ENCODE data around the gene C10orf143.

Gene C10orf143

DNA sequence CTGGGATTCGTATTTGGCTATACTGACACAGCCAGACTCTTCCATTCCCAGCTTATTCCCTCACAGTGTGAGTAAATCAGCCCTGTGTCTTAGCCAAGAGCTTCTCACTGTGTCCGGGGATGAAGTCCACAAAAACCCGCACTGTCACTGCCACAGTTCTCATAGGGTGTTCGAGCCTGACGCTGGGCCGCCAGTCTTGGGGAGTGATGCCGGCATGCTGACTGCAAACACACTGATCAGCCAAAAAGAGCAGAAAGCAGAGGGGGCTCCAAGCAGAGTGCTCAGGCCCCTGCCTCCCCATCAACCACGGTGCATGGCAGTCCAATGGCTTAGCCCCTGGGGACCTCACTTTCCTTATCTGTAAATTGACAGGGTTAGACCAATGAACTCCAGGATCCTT, 36.7 kb downstream of the C10orf143 start:
- TF ChIP-seq, protein P1, sequence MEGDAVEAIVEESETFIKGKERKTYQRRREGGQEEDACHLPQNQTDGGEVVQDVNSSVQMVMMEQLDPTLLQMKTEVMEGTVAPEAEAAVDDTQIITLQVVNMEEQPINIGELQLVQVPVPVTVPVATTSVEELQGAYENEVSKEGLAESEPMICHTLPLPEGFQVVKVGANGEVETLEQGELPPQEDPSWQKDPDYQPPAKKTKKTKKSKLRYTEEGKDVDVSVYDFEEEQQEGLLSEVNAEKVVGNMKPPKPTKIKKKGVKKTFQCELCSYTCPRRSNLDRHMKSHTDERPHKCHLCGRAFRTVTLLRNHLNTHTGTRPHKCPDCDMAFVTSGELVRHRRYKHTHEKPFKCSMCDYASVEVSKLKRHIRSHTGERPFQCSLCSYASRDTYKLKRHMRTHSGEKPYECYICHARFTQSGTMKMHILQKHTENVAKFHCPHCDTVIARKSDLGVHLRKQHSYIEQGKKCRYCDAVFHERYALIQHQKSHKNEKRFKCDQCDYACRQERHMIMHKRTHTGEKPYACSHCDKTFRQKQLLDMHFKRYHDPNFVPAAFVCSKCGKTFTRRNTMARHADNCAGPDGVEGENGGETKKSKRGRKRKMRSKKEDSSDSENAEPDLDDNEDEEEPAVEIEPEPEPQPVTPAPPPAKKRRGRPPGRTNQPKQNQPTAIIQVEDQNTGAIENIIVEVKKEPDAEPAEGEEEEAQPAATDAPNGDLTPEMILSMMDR (IDR thresholded peaks at IDR 0.05), result no peak

- TF ChIP-seq, protein P1 (IDR thresholded peaks at IDR 0.05), result no peak
These were observed 38.4 kb downstream of the C10orf143 start for GRCh38 chr10:130072247-130072646.

- TF ChIP-seq, protein P1 (IDR thresholded peaks at IDR 0.05), result no peak
These were observed 42.7 kb downstream of the C10orf143 start for GRCh38 chr10:130067893-130068292.

- TF ChIP-seq, protein P1 (IDR thresholded peaks at IDR 0.05), result no peak
These were observed 43.9 kb downstream of the C10orf143 start for GRCh38 chr10:130066743-130067142.

DNA sequence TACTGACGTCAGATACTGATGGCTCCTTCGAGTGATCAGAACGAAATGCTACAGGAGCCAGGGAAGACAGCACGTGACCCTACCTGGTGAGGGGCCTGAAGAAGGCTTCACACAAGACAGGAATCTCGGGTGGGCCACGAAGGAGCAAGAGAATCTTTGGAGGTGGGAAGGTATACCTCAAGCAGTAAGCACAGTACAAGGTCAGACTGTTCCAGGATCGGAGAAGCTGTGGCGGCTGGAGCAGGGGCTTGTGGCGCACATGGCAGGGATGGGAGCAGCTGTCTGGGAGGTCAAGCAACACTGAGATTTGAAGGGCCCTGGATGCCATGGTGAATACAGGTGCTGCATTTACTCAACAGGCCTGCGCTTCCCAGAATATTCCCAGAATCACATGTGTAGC, 45.4 kb downstream of the C10orf143 start:
- TF ChIP-seq, protein P1 (IDR thresholded peaks at IDR 0.05), result no peak

- TF ChIP-seq, protein P1 (IDR thresholded peaks at IDR 0.05), result no peak
These were observed 45.8 kb downstream of the C10orf143 start for GRCh38 chr10:130064783-130065182.

- TF ChIP-seq, protein P1 (IDR thresholded peaks at IDR 0.05), result no peak
These were observed 47.7 kb downstream of the C10orf143 start for GRCh38 chr10:130062976-130063375.

GRCh38 chr10:130062201-130062600, 48.4 kb downstream of the C10orf143 start:
- TF ChIP-seq, protein P1 (IDR thresholded peaks at IDR 0.05), result no peak

Data from LNCAP (cell line).